Left ventricle myocardium superior (tissue), 1 donor: ENCODE data around the gene ZNF805. TPM values are rescaled to one million over a fixed set of nuclear protein-coding genes. Genes with fewer than 3 reads are reported as not detected.
A peak's percentile ranks its signal among the peaks of the same experiment; 100 is the strongest.
"Not testable (repeated sequence)": the region's sequence is repeated elsewhere in the genome, so short reads cannot be mapped to it uniquely, and the experiment has no call there.

Experiments
- ATAC-seq: fragments of 200-7000 bp; cut with Tn5 transposase; one replicate; pipeline ENCODE4 v1.9.1; 2020; ENCODE audit warnings: mild to moderate bottlenecking, moderate library complexity
- DNase-seq: peaks from one replicate; pipeline ENCODE4 v3.0.0-alpha.2; 2020
- intact Hi-C: fragments of 100-400 bp; cut with micrococcal nuclease; formaldehyde crosslinking; loops from one replicate; pipeline ENCODE4 v1.11.0; 2022
- total RNA-seq: library from RNA; stranded (reverse); fragmentation: NEBNext Ultra II Directional; extraction: Animal tissue kit (Norgen Biotek cat#: 25700); gene quantifications from one replicate; pipeline ENCODE4 v1.2.1, GENCODE V29; 2021
- donor health status: DM: no; HTN: yes; CAD: no; lungs with severe emphysema.

ZNF805 gene
- total RNA-seq, 1 donor from 2014 or later: 9.0 TPM

GRCh38 chr19:57262044-57262443 is 21.6 kb downstream of the ZNF805 start:
- no peak for DNase-seq

GRCh38 chr19:57263244-57263741 is 22.9 kb downstream of the ZNF805 start:
- intact Hi-C loops: no loop called here
- DNase-seq (no peak), ATAC-seq (no peak)

More at GRCh38 chr19:57262044-57262443, 21.6 kb downstream of the ZNF805 start:
- no peak for ATAC-seq
- intact Hi-C loops: no loop called here

GRCh38 chr19:57267291-57267690 is 26.9 kb downstream of the ZNF805 start:
- ATAC-seq (no peak), DNase-seq (no peak)
- intact Hi-C loops: no loop called here

- intact Hi-C loops: no loop called here
- ATAC-seq: no peak
These were observed 29.3 kb downstream of the ZNF805 start for GRCh38 chr19:57269515-57270250.

GRCh38 chr19:57271280-57271679 is 30.8 kb downstream of the ZNF805 start:
- ATAC-seq: no peak
- intact Hi-C loops: no loop called here

More at GRCh38 chr19:57269515-57270250, 29.3 kb downstream of the ZNF805 start:
- no peak for DNase-seq

GRCh38 chr19:57273014-57273413 is 32.6 kb downstream of the ZNF805 start:
- no peak for ATAC-seq
- no peak for DNase-seq
- intact Hi-C loops: no loop called here

More at GRCh38 chr19:57271280-57271679, 30.8 kb downstream of the ZNF805 start:
- no peak for DNase-seq

- DNase-seq: no peak
- ATAC-seq: no peak
- intact Hi-C loops: no loop called here
These were observed 36.0 kb downstream of the ZNF805 start for GRCh38 chr19:57276430-57276829.

GRCh38 chr19:57278481-57278880 is 38.0 kb downstream of the ZNF805 start:
- ATAC-seq, intact Hi-C loops, DNase-seq: not testable (repeated sequence)

- ATAC-seq (peak; percentile 96), DNase-seq (peak; percentile 93)
- intact Hi-C loops: no loop called here
These were observed 39.2 kb downstream of the ZNF805 start for GRCh38 chr19:57279418-57280164.

- DNase-seq: peak; percentile 98
- peak; percentile 97 for ATAC-seq
- intact Hi-C loops: no loop called here
These were observed 39.9 kb downstream of the ZNF805 start, which contains the start of gene ZNF460 for GRCh38 chr19:57280165-57280961. Gene ZNF460 (plus strand): TSS chr19:57280485. CDS start chr19:57280807, 322 bp downstream.

- no peak for ATAC-seq
- no peak for DNase-seq
- intact Hi-C loops: no loop called here
These were observed 40.5 kb downstream of the ZNF805 start for GRCh38 chr19:57280962-57281400.

GRCh38 chr19:57282011-57282643 is 41.7 kb downstream of the ZNF805 start:
- intact Hi-C loops: no loop called here
- no peak for ATAC-seq
- DNase-seq: no peak

- ATAC-seq: no peak
- no peak for DNase-seq
- intact Hi-C loops: no loop called here
These were observed 47.9 kb downstream of the ZNF805 start for GRCh38 chr19:57288373-57288772.

- DNase-seq (no peak), ATAC-seq (no peak)
- intact Hi-C loops: no loop called here
These were observed 50.5 kb downstream of the ZNF805 start for GRCh38 chr19:57290970-57291369.

GRCh38 chr19:57292547-57292946 is 52.1 kb downstream of the ZNF805 start:
- no peak for DNase-seq
- no peak for ATAC-seq
- intact Hi-C loops: no loop called here

- intact Hi-C loops: no loop called here
- DNase-seq (no peak), ATAC-seq (no peak)
These were observed 53.3 kb downstream of the ZNF805 start for GRCh38 chr19:57293719-57294118.

GRCh38 chr19:57302020-57302465 is 61.6 kb downstream of the ZNF805 start:
- ATAC-seq: peak; percentile 76
- DNase-seq: no peak

GRCh38 chr19:57302727-57303401 is 62.4 kb downstream of the ZNF805 start:
- DNase-seq (no peak), ATAC-seq (peak; percentile 40)
- intact Hi-C loops: no loop called here

More at GRCh38 chr19:57302020-57302465, 61.6 kb downstream of the ZNF805 start:
- intact Hi-C loops: no loop called here
